ENCODE data around the gene OTOS.

The OTOS gene

DNA sequence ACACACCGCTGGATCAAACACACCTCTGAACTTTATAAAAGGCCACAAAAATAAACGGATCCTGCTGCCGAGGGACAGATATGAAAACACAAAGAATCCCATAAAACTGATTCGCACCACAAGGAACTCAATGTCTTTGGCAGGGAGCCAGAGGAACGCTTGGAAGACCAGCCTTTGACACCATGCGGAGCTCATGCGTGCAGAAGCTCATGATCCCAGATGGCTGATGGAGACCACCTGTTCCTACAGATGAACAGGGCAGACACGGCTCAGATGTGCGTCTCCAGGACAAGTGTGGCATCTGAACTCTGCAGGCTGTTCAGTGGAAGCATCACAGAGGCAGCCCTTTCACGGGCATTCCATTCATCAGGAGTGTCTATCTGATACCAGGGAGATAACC, 29.2 kb downstream of the OTOS start:
- DNase-seq, result no peak

- DNase-seq, result no peak
These were observed 31.1 kb downstream of the OTOS start for GRCh38 chr2:240109386-240109785.

GRCh38 chr2:240107477-240107796, 33.0 kb downstream of the OTOS start:
- no peak for DNase-seq

GRCh38 chr2:240106765-240107476, 33.5 kb downstream of the OTOS start:
- DNase-seq, result no peak

DNA sequence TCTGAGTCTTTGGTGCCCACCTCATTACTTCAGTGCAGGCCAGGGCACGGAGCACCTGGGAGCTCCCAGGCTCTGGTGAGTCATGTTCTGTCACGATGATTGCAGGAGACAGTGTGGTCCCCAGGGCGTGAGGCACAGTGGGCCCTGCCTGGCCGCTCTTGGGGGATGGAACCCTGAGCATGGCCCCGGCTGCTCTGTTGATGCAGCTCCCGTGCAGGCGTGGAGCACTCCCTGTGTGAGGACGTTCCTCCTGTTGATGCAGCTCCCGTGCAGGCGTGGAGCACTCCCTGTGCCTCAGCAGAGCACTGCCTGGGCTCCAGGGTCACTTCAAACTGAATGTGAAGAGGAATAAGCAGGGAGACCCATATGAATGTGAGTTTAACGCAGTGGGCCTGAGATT, 34.5 kb downstream of the OTOS start:
- DNase-seq, result no peak

DNA sequence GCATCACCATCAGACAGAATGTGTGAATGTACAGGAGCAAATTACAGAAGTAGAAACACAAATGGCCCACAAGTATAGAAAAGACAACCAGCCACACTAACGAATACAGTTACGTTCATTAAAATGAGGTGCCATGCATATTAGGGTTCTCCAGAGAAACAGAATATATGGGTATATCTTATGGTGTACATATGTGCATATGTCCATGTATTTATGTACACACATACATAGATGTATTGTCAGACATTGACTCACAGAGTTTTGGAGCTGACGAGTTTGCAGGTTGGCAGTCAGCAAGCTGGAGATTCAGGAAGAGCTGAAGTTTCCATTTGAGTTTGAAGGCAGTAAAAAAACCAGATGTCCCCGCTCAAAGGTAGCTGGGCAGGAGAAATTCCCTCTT, 37.3 kb downstream of the OTOS start:
- DNase-seq, result no peak

GRCh38 chr2:240098349-240098748, 42.1 kb downstream of the OTOS start:
- DNase-seq, result no peak

DNA sequence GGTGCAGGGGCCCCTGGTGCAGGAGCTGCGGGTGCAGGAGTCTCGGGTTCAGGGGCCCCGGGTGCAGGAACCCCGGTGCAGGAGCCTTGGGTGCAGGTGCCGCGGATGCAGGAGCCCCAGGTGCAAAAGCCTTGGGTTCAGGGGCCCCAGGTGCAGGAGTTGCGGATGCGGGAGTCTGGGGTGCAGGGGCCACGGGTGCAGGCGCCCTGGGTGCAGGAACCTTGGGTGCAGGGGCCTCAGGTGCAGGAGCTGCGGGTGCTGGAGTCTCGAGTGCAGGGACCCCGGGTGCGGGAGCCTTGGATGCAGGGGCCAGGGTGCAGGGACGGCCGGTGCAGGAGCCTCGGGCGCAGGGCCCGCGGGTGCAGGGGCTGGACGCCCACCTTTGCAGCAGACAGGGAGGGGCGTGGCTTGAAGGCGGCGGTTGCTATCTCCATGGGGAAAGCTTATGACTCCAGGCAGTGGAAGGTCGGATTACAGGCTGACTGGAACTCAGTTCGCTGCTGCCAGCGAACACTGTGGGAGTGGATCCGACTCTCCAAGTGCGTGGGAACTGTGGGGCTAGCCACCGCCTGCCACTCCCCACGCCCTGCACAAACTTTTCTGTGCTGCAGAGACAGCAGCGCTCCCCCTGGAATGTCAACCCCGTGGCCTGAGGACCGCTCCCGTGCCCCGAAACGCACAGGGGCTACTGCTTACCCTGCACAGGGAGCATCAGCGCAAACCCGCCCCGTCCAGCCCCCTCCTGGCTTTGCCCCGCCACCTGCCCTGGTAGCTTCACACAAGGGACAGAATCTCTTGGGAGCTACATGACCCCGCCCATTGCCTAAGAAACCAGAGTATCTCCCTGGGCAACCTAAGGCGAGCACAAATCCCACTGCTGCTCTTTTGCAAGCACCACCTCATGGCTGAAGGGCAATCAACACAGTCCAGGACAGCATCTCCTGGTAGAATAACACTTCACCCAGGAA, 44.6 kb downstream of the OTOS start:
- DNase-seq, result no peak

GRCh38 chr2:240089306-240089705, 51.2 kb downstream of the OTOS start:
- DNase-seq, result no peak

Data from right forelimb (tissue), 1 donor.